HEK293 (cell line): ENCODE data around the gene SNCB.
A peak's percentile ranks its signal among the peaks of the same experiment; 100 is the strongest.

ENCODE experiments used
- CTCF ChIA-PET: fragments of 350-600 bp; formaldehyde crosslinking; extraction: SDS; loops from one replicate; lab custom pipeline; 2021; ENCODE audit warnings: antibody characterized with exemption; lab: Yijun Ruan, JAX
- POLR2A ChIA-PET: fragments of 300-600 bp; formaldehyde crosslinking; extraction: SDS; loops from one replicate; lab custom pipeline; 2020; ENCODE audit warnings: antibody characterized with exemption, inconsistent platforms; lab: Yijun Ruan, JAX
- H3K27ac ChIP-seq: fragments of 200-500 bp; sonication (Bioruptor generic); 2 replicates; pipeline ENCODE4 v1.5.1; 2014; ENCODE audit warnings: low read depth, low read length, control low read depth, inconsistent platforms; ENCODE audit errors: extremely low read depth
- H3K36me3 ChIP-seq, 2 experiments: fragments of 200-500 bp in 1 of 2; sonication (Bioruptor generic) in 1 of 2; 1 replicate in 1 of 2; 2 replicates in 1 of 2; pipeline ENCODE4 v1.5.1; 2014 to 2017; ENCODE audit warnings: inconsistent platforms in 2 of 2, low read length in 2 of 2; ENCODE audit not compliant: control insufficient read depth in 2 of 2, insufficient read depth in 1 of 2
- H3K4me1 ChIP-seq: fragments of 200-500 bp; sonication (Bioruptor generic); 2 replicates; pipeline ENCODE4 v1.5.1; 2014; ENCODE audit warnings: mild to moderate bottlenecking, low read length, inconsistent platforms; ENCODE audit not compliant: control insufficient read depth, insufficient read depth
- H3K4me3 ChIP-seq: 2 replicates; pipeline ENCODE4 v1.5.1; 2011; ENCODE audit warnings: low read depth, mild to moderate bottlenecking, control low read depth, low read length, moderate library complexity
- H3K9me3 ChIP-seq: fragments of 200-500 bp; sonication (Bioruptor generic); 2 replicates; pipeline ENCODE4 v1.5.1; 2014; ENCODE audit warnings: low read depth, low read length, inconsistent platforms; ENCODE audit not compliant: control insufficient read depth, insufficient read depth
- BCL11A ChIP-seq: fragments of 450-650 bp; formaldehyde crosslinking; IDR thresholded peaks from 2 replicates; pipeline ENCODE4 v1.5.1; 2016; ENCODE audit warnings: low read depth, missing biosample characterization, missing genetic modification characterization
- IKZF3 ChIP-seq: fragments of 450-650 bp; IDR thresholded peaks from 2 replicates; pipeline ENCODE4 v1.5.0; 2018; ENCODE audit warnings: missing biosample characterization, mild to moderate bottlenecking, missing genetic modification characterization, moderate library complexity
- KLF1 ChIP-seq: fragments of 450-650 bp; formaldehyde crosslinking; IDR thresholded peaks from 2 replicates; pipeline ENCODE4 v1.5.1; 2016; ENCODE audit warnings: missing biosample characterization, missing genetic modification characterization
- KLF10 ChIP-seq: fragments of 450-650 bp; IDR thresholded peaks from 2 replicates; pipeline ENCODE4 v1.5.1; 2018; ENCODE audit warnings: missing biosample characterization, mild to moderate bottlenecking, missing genetic modification characterization
- MYNN ChIP-seq: fragments of 450-650 bp; formaldehyde crosslinking; IDR thresholded peaks from 2 replicates; pipeline ENCODE4 v1.5.1; 2016; ENCODE audit warnings: missing biosample characterization, missing genetic modification characterization, borderline replicate concordance
- SP7 ChIP-seq: fragments of 450-650 bp; formaldehyde crosslinking; IDR thresholded peaks from 2 replicates; pipeline ENCODE4 v1.5.1; 2016; ENCODE audit warnings: missing biosample characterization, missing genetic modification characterization
- ZNF140 ChIP-seq: fragments of 450-650 bp; formaldehyde crosslinking; IDR thresholded peaks from 2 replicates; pipeline ENCODE4 v1.5.1; 2016; ENCODE audit warnings: missing biosample characterization, missing genetic modification characterization
- ZNF239 ChIP-seq: fragments of 450-650 bp; formaldehyde crosslinking; IDR thresholded peaks from 2 replicates; pipeline ENCODE4 v1.5.1; 2016; ENCODE audit warnings: missing biosample characterization, missing genetic modification characterization
- ZNF266 ChIP-seq: fragments of 450-650 bp; formaldehyde crosslinking; IDR thresholded peaks from 2 replicates; pipeline ENCODE4 v1.5.1; 2016; ENCODE audit warnings: missing biosample characterization, missing genetic modification characterization, low read depth
- ZNF404 ChIP-seq: fragments of 450-650 bp; formaldehyde crosslinking; IDR thresholded peaks from 2 replicates; pipeline ENCODE4 v1.5.1; 2017; ENCODE audit warnings: missing biosample characterization, missing genetic modification characterization
- ZNF423 ChIP-seq: fragments of 450-650 bp; formaldehyde crosslinking; IDR thresholded peaks from 2 replicates; pipeline ENCODE4 v1.5.1; 2016; ENCODE audit warnings: missing biosample characterization, missing genetic modification characterization
- ZNF514 ChIP-seq: fragments of 450-650 bp; formaldehyde crosslinking; IDR thresholded peaks from 2 replicates; pipeline ENCODE4 v1.5.1; 2016; ENCODE audit warnings: missing biosample characterization, missing genetic modification characterization
- ZNF548 ChIP-seq: fragments of 450-650 bp; formaldehyde crosslinking; IDR thresholded peaks from 2 replicates; pipeline ENCODE4 v1.5.1; 2016; ENCODE audit warnings: missing biosample characterization, missing genetic modification characterization
- ZNF654 ChIP-seq: fragments of 450-650 bp; formaldehyde crosslinking; IDR thresholded peaks from 2 replicates; pipeline ENCODE4 v1.5.1; 2016; ENCODE audit warnings: low read depth, missing biosample characterization, missing genetic modification characterization
- ZNF660 ChIP-seq: fragments of 450-650 bp; IDR thresholded peaks from 2 replicates; pipeline ENCODE4 v1.5.1; 2018; ENCODE audit warnings: missing biosample characterization, mild to moderate bottlenecking, missing genetic modification characterization
- ZNF677 ChIP-seq: fragments of 450-650 bp; IDR thresholded peaks from 2 replicates; pipeline ENCODE4 v1.5.0; 2018; ENCODE audit warnings: missing biosample characterization, mild to moderate bottlenecking, missing genetic modification characterization, moderate library complexity
- TF ChIP-seq, protein P1 (sequence below): fragments of 450-650 bp; formaldehyde crosslinking; IDR thresholded peaks from 2 replicates; pipeline ENCODE4 v1.5.1; 2016; ENCODE audit warnings: missing biosample characterization, missing genetic modification characterization, borderline replicate concordance
- TF ChIP-seq, protein P2 (sequence below): fragments of 450-650 bp; formaldehyde crosslinking; IDR thresholded peaks from 2 replicates; pipeline ENCODE4 v1.5.1; 2016; ENCODE audit warnings: missing biosample characterization, missing genetic modification characterization
- TF ChIP-seq, protein P3 (sequence below): fragments of 450-650 bp; formaldehyde crosslinking; IDR thresholded peaks from 2 replicates; pipeline ENCODE4 v1.5.1; 2016; ENCODE audit warnings: missing biosample characterization, missing genetic modification characterization
- TF ChIP-seq, protein P4 (sequence below): fragments of 450-650 bp; formaldehyde crosslinking; IDR thresholded peaks from 2 replicates; pipeline ENCODE4 v1.5.1; 2016; ENCODE audit warnings: missing biosample characterization, missing genetic modification characterization
- TF ChIP-seq, protein P5 (sequence below): fragments of 450-650 bp; formaldehyde crosslinking; IDR thresholded peaks from 2 replicates; pipeline ENCODE4 v1.5.1; 2016; ENCODE audit warnings: missing biosample characterization, missing genetic modification characterization

The SNCB gene

DNA sequence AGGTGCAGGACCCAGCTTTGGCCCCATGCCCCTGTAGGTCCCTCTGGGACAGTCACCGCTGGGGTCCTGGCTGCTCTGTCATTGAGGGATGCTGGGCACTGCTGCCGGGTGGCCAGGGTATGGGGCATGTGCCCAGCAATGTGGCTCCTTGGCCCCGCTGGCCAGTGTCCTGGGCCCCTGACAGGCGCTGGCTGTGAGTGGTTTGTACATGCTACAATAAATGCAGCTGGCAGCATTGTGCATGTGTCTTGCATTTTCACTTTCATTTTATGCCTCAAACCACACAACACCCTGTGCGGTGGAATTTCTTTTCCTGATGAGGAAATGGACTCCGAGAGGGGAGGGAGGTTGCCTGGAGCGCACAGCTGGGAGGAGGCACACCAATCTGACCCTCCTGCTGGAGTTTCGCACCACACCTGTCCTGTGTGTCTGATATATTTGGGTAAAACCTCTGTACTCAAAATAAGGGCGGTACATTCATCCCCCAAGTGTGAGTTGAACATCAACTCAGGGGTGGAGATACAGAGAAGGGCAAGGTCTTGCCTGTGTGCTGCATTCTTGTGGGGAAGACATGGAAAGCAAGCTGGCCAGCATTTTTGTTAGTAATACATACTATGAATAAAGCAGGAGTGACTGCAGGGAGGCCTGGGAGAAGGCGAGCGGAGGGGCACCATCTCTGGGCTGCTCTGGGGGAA, 28.6 kb upstream of the SNCB start:
- no peak overlapping the region for H3K27ac ChIP-seq
- no peak overlapping the region for H3K4me3 ChIP-seq
- no peaks in the 10 kb centered on the region for H3K9me3 ChIP-seq
- POLR2A ChIA-PET, result no interaction called here
- CTCF ChIA-PET, result interaction anchor here (0.6 to 3.7 kb wide), 18 partner anchors 9 to 1908 kb away, joined by 3 to 78 read pairs (median 4); no protein-coding TSS in a partner anchor
- TF ChIP-seq, protein P1, sequence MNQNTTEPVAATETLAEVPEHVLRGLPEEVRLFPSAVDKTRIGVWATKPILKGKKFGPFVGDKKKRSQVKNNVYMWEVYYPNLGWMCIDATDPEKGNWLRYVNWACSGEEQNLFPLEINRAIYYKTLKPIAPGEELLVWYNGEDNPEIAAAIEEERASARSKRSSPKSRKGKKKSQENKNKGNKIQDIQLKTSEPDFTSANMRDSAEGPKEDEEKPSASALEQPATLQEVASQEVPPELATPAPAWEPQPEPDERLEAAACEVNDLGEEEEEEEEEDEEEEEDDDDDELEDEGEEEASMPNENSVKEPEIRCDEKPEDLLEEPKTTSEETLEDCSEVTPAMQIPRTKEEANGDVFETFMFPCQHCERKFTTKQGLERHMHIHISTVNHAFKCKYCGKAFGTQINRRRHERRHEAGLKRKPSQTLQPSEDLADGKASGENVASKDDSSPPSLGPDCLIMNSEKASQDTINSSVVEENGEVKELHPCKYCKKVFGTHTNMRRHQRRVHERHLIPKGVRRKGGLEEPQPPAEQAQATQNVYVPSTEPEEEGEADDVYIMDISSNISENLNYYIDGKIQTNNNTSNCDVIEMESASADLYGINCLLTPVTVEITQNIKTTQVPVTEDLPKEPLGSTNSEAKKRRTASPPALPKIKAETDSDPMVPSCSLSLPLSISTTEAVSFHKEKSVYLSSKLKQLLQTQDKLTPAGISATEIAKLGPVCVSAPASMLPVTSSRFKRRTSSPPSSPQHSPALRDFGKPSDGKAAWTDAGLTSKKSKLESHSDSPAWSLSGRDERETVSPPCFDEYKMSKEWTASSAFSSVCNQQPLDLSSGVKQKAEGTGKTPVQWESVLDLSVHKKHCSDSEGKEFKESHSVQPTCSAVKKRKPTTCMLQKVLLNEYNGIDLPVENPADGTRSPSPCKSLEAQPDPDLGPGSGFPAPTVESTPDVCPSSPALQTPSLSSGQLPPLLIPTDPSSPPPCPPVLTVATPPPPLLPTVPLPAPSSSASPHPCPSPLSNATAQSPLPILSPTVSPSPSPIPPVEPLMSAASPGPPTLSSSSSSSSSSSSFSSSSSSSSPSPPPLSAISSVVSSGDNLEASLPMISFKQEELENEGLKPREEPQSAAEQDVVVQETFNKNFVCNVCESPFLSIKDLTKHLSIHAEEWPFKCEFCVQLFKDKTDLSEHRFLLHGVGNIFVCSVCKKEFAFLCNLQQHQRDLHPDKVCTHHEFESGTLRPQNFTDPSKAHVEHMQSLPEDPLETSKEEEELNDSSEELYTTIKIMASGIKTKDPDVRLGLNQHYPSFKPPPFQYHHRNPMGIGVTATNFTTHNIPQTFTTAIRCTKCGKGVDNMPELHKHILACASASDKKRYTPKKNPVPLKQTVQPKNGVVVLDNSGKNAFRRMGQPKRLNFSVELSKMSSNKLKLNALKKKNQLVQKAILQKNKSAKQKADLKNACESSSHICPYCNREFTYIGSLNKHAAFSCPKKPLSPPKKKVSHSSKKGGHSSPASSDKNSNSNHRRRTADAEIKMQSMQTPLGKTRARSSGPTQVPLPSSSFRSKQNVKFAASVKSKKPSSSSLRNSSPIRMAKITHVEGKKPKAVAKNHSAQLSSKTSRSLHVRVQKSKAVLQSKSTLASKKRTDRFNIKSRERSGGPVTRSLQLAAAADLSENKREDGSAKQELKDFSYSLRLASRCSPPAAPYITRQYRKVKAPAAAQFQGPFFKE (tag by site-specific recombination), result no peak
- TF ChIP-seq ZNF404 (no peak), ZNF239 (tag by site-specific recombination) (no peak), ZNF548 (tag by site-specific recombination) (no peak), IKZF3 (tag by site-specific recombination) (no peak), ZNF514 (tag by site-specific recombination) (no peak), ZNF423 (no peak)
- TF ChIP-seq, protein P2, sequence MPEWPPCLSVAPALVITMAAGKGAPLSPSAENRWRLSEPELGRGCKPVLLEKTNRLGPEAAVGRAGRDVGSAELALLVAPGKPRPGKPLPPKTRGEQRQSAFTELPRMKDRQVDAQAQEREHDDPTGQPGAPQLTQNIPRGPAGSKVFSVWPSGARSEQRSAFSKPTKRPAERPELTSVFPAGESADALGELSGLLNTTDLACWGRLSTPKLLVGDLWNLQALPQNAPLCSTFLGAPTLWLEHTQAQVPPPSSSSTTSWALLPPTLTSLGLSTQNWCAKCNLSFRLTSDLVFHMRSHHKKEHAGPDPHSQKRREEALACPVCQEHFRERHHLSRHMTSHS, result no peak
- TF ChIP-seq, protein P3, sequence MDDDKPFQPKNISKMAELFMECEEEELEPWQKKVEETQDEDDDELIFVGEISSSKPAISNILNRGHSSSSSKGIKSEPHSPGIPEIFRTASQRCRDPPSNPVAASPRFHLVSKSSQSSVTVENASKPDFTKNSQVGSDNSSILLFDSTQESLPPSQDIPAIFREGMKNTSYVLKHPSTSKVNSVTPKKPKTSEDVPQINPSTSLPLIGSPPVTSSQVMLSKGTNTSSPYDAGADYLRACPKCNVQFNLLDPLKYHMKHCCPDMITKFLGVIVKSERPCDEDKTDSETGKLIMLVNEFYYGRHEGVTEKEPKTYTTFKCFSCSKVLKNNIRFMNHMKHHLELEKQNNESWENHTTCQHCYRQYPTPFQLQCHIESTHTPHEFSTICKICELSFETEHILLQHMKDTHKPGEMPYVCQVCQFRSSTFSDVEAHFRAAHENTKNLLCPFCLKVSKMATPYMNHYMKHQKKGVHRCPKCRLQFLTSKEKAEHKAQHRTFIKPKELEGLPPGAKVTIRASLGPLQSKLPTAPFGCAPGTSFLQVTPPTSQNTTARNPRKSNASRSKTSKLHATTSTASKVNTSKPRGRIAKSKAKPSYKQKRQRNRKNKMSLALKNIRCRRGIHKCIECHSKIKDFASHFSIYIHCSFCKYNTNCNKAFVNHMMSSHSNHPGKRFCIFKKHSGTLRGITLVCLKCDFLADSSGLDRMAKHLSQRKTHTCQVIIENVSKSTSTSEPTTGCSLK (tag by site-specific recombination), result no peak
- TF ChIP-seq, all 188 proteins: peak for 0
- no peaks in the 10 kb centered on the region for H3K4me1 ChIP-seq
- peaks cover 0 to 5% of the 10 kb centered on the region in 2 experiments; a peak in 1 of 3 replicates for H3K36me3 ChIP-seq

DNA sequence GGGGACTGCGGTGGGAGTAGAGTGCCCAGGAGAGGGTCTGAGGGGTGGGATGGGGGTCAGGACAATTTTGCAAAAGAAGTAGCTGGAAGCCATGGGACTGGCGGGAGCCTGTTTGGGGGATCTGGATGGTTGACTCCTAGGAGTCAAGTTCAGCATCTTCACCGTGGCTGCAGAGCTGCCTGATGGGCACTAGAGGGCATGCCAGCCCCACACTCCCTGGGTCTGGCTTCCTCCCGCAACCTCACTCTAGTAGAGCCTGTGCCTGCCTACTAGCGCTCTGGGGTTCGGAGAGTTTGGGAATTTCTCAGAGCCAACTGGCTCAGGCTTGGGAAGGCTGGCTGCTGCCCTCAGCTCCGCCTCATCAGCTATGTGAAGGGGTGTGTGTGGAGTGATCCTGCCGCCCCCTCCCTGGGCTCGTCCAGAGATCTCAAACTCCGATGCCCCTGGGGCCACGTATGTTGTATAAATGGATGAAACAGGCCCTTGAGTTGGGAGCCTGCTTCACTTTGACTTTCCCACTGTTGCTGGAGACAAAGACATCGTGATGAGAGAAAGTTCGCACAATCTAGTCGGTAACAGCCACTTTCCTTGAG, 27.8 kb upstream of the SNCB start:
- H3K9me3 ChIP-seq, result no peaks in the 10 kb centered on the region
- POLR2A ChIA-PET, result no interaction called here
- peaks cover 4 to 13% of the 10 kb centered on the region in 2 experiments; a peak in 2 of 3 replicates for H3K36me3 ChIP-seq
- H3K4me3 ChIP-seq, result no peak overlapping the region
- no peaks in the 10 kb centered on the region for H3K4me1 ChIP-seq
- CTCF ChIA-PET, result interaction anchor here (0.6 to 3.7 kb wide), 30 partner anchors 9 to 1907 kb away, joined by 3 to 26 read pairs (median 3); partner anchors contain the start of genes CLTB and SNCB
- no peak overlapping the region for H3K27ac ChIP-seq
- TF ChIP-seq ZNF654 (tag by site-specific recombination), result peak; percentile 88
- TF ChIP-seq MYNN (tag by site-specific recombination), result no peak
- TF ChIP-seq, protein P4, sequence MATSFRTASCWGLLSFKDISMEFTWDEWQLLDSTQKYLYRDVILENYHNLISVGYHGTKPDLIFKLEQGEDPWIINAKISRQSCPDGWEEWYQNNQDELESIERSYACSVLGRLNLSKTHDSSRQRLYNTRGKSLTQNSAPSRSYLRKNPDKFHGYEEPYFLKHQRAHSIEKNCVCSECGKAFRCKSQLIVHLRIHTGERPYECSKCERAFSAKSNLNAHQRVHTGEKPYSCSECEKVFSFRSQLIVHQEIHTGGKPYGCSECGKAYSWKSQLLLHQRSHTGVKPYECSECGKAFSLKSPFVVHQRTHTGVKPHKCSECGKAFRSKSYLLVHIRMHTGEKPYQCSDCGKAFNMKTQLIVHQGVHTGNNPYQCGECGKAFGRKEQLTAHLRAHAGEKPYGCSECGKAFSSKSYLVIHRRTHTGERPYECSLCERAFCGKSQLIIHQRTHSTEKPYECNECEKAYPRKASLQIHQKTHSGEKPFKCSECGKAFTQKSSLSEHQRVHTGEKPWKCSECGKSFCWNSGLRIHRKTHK, result no peak
- no peak for TF ChIP-seq BCL11A (tag by site-specific recombination)
- 0 out of 2 replicates have a peak, but pooled peaks have one; percentile 37 for TF ChIP-seq ZNF660 (tag by site-specific recombination)
- no peak for TF ChIP-seq KLF10
- TF ChIP-seq SP7 (tag by site-specific recombination), result no peak
- no peak for TF ChIP-seq ZNF677 (tag by site-specific recombination)
- TF ChIP-seq KLF1 (tag by site-specific recombination), result no peak
- no peak for TF ChIP-seq ZNF140 (tag by site-specific recombination)
- TF ChIP-seq, protein P5, sequence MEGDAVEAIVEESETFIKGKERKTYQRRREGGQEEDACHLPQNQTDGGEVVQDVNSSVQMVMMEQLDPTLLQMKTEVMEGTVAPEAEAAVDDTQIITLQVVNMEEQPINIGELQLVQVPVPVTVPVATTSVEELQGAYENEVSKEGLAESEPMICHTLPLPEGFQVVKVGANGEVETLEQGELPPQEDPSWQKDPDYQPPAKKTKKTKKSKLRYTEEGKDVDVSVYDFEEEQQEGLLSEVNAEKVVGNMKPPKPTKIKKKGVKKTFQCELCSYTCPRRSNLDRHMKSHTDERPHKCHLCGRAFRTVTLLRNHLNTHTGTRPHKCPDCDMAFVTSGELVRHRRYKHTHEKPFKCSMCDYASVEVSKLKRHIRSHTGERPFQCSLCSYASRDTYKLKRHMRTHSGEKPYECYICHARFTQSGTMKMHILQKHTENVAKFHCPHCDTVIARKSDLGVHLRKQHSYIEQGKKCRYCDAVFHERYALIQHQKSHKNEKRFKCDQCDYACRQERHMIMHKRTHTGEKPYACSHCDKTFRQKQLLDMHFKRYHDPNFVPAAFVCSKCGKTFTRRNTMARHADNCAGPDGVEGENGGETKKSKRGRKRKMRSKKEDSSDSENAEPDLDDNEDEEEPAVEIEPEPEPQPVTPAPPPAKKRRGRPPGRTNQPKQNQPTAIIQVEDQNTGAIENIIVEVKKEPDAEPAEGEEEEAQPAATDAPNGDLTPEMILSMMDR (tag by site-specific recombination), result peak; percentile 87
- TF ChIP-seq IKZF3 (tag by site-specific recombination), result peak; percentile 54; the same call in 1 of the 2 replicates
- no peak for TF ChIP-seq ZNF266 (tag by site-specific recombination)
